ENCODE measurements around the gene GPHN.

- TF ChIP-seq CTCF (IDR thresholded peaks at IDR 0.05) (no peak), POLR2A (IDR thresholded peaks at IDR 0.05) (no peak)
Measured at GRCh38 chr14:66503532-66503931, 4.4 kb upstream of the GPHN start.

Data from heart left ventricle (tissue), 13 donors.